HG02943 (cell line): ENCODE data around the gene ITGB1BP1.

Experiments
- ATAC-seq: cut with Tn5 transposase; IDR thresholded peaks from one replicate; pipeline ENCODE4 v1.9.1; 2021; ENCODE audit warnings: mild to moderate bottlenecking, low read depth, moderate library complexity; ENCODE audit not compliant: unreplicated experiment

ITGB1BP1 gene

GRCh38 chr2:9428965-9429577 lies 5.7 kb upstream of the ITGB1BP1 start:
- no peak for ATAC-seq

GRCh38 chr2:9424447-9425164 lies 1.3 kb upstream of the ITGB1BP1 start:
- no peak for ATAC-seq

GRCh38 chr2:9423922-9424272 lies 569 bp upstream of the ITGB1BP1 start:
- peak; percentile 3 for ATAC-seq

- peak; percentile 32 for ATAC-seq
Observed at GRCh38 chr2:9422321-9423099, 818 bp downstream of the ITGB1BP1 start.

- ATAC-seq = no peak
Observed at GRCh38 chr2:9420495-9420894, 2.8 kb downstream of the ITGB1BP1 start.

- ATAC-seq = no peak
Observed at GRCh38 chr2:9419541-9419940, 3.8 kb downstream of the ITGB1BP1 start.

- no peak for ATAC-seq
Observed at GRCh38 chr2:9418746-9419145, 4.6 kb downstream of the ITGB1BP1 start.

GRCh38 chr2:9417725-9418124 lies 5.6 kb downstream of the ITGB1BP1 start:
- ATAC-seq = no peak

- ATAC-seq = no peak
Observed at GRCh38 chr2:9416962-9417316, 6.4 kb downstream of the ITGB1BP1 start.

GRCh38 chr2:9416267-9416961 lies 6.9 kb downstream of the ITGB1BP1 start:
- no peak for ATAC-seq

- no peak for ATAC-seq
Observed at GRCh38 chr2:9415516-9416169, 7.7 kb downstream of the ITGB1BP1 start.

GRCh38 chr2:9412781-9413180 lies 10.5 kb downstream of the ITGB1BP1 start:
- no peak for ATAC-seq

GRCh38 chr2:9410108-9410507 lies 13.2 kb downstream of the ITGB1BP1 start:
- no peak for ATAC-seq

GRCh38 chr2:9408641-9409151 lies 14.6 kb downstream of the ITGB1BP1 start:
- no peak for ATAC-seq

GRCh38 chr2:9407363-9407811 lies 15.9 kb downstream of the ITGB1BP1 start:
- ATAC-seq = no peak

- ATAC-seq = no peak
Observed at GRCh38 chr2:9406529-9407362, 16.6 kb downstream of the ITGB1BP1 start.

GRCh38 chr2:9405636-9406035 lies 17.7 kb downstream of the ITGB1BP1 start:
- no peak for ATAC-seq

GRCh38 chr2:9404451-9404850 lies 18.9 kb downstream of the ITGB1BP1 start:
- ATAC-seq = no peak

GRCh38 chr2:9403924-9404323 lies 19.4 kb downstream of the ITGB1BP1 start:
- no peak for ATAC-seq
